KG1 (cell line): ENCODE data around the gene LYPLA2.
"Not testable (repeated sequence)": the region's sequence is repeated elsewhere in the genome, so short reads cannot be mapped to it uniquely, and the experiment has no call there.

Source experiments
- DNase-seq: peaks from one replicate; lab custom pipeline; 2025; lab: John Stamatoyannopoulos, UW

The LYPLA2 gene

DNA sequence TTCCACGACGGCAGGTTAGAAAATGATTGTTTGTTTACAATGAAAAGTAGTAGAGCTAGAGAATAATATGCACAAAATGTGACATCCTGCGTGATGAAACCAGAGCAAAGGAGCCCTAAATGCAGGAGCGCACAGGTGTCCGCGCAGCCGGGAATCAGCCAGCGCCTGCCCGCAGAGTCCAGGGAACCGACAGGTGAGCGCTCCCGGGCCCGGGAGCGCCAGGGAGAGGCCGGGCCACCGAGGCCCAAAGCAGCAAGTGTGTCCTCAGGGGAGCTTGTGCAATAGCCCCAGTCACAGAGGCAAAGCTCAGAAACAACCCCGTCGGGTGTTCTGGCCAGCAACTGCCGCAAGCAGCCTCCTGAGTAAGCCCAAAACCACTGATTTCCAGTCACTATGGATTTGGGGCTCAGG is 10.4 kb downstream of the LYPLA2 start:
- no peak for DNase-seq

DNA sequence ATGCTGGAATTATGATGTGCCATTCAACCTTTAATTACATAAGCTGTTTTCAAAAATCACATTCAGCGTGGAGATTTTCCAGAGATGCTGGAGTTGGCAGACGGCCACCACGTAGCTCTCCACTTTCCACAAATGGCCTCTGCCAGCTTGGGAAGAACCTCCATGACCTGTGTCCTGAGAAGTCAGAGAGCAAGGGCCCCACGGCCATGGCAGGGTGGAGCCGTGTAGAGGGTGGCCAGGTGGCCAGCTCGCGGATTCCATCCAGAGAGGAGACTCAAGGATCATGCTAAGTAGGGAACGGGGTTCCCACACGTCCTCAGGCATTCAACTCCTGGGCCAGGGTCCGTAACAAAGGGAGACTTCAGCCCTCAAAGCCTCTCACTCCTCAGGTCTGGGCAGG is 10.9 kb downstream of the LYPLA2 start:
- no peak for DNase-seq

DNA sequence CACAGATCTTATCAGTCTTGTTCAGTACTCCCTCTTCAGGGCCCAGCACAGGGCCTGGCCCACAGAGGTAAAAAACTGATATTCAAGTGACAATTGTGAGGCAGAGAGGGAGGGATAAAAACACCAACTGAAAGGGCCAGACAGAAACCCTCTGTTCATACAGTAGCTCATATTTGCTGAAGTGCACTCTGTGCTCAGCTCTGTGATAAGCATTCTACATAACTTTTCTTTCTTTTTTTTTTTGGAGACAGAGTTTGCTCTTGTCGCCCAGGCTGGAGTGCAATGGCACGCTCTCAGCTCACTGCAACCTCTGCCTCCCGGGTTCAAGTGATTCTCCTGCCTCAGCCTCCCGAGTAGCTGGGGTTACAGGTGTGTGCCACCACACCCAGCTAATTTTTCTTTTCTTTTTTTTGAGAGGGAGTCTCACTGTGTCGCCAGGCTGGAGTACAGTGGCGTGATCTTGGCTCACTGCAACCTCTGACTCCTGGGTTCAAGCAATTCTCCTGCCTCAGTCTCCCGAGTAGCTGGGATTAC is 11.9 kb downstream of the LYPLA2 start:
- not testable (repeated sequence) for DNase-seq

DNA sequence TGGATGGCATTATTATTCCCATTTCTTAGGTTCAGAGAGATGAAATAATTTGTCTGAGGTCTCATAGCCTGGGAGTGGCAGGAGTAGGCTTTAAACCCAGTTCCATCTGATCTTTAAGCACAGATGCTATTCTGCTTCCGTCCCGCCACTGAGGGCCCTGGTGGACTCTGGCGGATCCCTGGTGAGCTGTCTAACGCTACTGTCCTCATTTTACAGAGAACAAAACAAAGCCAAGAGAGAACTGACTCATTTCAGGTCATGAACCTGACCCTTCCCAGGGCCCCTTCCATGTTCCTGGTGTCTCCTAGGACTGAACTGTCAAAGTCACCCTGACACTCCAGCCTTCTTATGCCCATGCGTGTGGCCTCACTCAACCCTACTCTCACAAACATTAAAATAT is 12.7 kb downstream of the LYPLA2 start:
- DNase-seq = no peak

DNA sequence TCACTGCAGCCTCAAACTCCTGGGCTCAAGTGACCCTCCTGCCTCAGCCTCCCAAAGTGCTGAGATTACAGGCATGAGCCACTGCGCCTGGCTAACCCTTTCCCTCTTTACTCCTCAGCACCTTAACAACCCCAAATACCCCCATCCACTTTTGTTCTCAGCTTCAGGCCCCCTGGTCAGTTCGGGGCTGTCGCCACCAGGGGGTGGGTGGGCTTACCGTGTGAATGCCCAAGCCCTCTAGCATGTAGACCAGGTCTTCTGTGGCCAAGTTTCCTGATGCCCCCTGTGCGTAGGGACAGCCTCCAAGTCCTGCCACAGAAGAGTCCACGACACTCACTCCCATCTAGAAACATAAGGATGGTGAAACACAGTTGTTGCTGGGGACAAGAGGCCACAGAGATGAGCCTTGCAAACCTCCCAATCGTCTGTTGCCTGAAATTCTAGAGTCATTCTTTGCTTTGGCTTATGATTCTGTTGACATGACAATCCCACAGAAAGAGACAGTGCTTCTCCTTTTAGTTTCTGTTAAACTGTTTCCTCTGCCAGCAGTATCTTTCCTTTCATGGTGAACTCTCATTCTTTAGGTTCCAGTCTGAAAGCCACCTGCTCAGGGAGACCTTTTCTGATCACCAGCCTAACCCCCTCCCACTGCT is 13.4 kb downstream of the LYPLA2 start:
- no peak for DNase-seq

DNA sequence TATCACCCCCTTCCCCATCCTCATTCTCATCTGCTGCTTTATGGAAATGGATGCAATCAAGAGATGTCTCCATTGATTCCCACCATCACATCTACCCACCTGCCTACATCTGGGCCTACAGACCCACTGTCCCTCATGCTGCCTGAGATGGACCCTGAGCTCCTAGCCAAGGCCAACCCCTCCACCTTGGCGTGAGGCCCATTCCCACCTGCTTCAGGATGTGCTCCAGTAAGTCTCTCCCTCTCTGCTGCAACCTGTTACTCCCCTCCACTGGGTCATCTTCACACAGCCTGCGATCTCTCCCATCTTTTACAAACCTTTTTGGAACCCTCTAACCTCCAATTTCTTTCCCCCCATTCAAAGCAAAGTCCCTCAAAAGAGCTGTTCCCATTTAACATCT is 14.1 kb downstream of the LYPLA2 start:
- DNase-seq = no peak

DNA sequence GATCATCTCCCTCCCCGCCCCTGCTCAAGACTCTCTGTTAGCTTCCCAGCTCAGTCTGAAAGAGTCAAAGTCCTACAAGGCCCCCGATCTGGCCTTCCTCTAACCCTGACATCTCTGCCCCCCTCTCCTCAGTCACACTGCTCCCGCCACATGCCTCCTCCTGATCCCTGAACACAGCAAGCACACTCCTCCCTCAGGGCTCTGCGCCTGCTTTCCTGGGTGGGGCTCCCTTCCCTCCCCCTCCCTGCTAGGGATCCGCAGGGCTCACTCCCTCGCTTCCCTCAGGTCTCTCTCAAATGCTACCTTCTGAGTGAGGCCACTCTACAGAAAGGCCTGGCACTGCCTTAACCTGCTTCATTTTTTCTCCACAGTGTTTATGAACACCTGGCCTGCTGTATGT is 15.3 kb downstream of the LYPLA2 start:
- no peak for DNase-seq

DNA sequence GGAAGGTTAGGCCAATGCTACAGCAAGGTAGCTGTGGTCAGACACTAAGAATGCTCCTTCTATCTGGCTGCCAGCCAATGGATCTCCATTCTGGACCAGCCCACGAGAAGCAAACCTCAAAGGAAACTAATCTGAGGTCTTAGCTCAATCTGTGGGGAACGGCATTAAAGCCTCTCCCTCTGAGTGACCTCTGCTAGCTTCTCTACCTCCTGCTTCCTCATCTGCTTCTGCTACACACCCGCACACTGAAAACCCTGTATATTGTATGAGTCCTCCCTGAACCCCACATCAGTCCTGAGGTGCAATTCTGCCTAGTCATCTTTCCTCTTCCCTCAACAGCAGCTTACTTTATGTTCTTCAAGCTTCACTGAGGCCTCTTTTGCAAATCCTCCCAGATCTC is 16.5 kb downstream of the LYPLA2 start:
- DNase-seq = no peak

DNA sequence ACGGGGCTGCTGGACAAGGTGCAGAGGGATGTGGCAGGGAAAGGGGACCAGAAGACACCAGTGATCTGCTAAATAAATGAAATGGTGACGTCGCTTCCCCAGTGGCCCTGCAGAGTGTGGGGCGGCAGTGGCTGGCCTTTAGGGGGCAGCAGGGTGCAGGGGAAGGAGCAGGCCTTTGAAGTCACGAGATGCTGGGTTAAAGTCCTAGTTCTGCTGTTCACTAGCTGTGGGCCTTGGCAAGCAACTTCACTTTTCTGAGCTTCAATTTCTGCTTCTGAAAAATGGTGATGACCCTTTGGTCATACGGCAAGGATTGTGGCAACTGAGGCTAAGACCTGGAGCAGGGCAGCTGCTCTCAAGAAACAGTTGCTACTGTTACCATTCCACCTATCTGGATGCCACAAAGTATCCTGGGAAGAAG is 18.8 kb downstream of the LYPLA2 start:
- DNase-seq = peak; percentile 39

DNA sequence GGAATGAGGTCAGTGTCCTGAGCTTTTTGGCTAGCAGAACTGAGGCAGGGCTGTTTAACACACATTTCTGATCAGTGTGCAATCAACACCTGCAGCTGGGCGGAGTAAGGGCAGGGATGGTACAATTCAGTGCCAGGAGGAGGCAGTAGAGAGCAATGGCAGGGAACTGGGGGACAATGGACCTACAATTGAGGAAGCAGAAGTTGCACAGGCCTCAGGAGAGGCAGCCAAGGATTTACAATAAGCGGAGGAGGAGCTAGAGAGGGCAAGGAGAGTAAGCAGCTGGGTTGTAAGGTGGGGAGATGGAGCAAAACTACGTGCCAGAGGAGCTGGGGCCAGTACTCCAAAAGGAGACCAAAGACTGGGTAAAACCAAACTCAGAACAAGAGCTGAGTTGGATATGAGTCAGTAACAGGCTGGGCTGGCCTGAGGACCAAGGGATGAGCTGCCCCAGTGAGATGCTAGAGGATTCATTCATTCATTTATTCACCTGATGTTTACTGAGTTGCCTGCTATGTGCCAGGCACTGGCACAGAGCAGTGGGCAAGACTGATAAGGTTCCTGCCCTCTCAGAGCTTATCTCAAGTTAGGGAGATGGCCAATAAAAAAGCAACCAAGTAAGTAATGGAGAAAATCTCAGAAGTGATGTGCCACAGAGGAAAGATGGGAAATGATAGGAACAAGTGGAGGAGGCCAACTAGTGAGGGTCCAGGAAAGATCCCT is 20.0 kb downstream of the LYPLA2 start:
- DNase-seq = peak; percentile 61

DNA sequence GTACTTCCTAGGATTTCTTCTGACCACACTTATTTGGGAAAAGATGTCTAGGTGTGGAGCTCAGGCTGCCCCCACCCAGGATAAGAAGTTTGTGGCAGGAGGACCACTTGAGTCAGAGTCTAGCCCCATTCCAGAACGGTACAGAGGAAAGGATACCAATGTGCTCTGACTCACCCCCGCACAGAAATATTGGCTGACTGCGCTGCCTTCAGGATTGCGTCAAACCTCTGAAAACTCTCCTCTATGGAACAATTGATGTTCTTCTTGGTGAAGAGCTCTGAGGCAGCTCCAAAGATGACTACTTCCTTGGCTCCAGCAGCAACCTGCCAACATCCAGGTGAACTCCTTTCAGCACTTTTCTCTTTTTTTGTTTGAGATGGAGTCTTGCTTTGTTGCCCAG is 23.1 kb downstream of the LYPLA2 start:
- DNase-seq = no peak

DNA sequence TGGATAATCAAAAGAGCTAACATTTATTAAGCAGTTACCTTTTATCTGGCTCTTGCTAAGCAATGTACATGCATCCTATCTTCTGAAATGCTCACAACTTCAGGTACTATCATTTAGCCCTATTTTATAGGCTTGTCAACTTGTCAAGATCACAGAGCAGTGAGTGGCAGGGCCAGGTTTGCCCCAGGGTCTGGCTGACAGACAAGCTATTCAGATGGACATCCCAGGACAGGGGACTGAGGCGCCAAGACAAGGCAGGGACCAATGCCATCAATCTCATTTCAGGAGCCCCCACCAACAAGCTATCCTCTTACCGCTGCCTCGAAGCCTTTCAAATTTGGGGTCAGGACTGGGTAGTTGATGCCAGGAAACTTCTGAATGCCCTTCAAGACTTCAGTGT is 25.4 kb downstream of the LYPLA2 start:
- DNase-seq = no peak

DNA sequence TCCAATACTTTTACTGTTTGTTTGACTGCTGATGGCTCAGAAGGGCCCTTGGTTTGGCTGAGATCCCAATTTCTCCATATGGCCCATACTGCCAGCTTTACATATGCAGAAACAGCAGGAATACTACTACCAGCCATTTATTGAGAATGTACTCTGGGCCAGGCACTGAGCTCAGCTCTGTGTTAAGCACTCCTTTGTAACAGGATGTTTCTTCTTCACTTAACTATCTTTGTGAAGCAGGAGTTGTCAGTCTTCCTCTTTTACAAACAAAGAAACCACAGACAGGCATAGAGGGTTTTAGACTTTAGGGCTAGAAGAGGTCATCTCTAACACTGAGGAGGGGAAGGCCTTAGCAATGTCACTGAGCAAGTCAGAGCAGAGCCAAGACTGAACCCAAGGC is 26.0 kb downstream of the LYPLA2 start:
- peak; percentile 58 for DNase-seq

DNA sequence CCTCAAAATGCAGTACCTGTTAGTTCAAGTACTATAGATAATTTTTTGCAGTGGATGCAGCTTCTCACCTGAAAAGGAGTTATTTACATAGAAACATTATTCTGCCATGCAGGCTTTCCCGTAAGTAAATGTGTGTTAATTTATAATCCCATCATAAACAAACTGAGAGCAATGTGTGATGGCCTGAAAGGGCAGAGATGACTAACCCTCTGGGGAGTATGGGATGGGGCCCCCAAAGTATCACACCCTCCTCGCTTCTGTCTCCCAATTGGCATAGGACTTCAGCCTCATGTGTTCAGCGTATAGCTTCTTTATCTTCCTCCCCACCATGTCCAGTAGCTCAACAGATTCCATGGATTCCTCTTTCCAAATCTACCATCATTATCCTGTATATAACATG is 26.7 kb downstream of the LYPLA2 start:
- DNase-seq = no peak

DNA sequence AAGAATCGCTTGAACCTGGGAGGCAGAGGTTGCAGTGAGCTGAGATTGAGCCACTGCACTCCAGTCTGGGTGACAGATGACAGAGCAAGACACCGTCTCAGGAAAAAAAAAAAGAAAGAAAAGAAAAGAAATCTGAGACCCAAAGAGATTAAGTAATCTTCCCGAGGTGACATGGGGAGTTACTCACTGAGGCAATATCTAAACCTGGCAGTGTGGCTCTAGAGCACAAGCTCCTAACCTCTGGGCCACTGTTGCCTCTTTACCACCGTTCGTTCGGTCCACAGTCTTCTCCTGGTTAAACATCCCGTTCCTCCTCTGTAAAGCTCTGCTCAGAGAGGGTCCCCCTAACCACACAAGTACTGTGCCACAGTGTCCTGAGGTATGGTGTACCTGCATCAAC is 32.8 kb downstream of the LYPLA2 start:
- DNase-seq = no peak

DNA sequence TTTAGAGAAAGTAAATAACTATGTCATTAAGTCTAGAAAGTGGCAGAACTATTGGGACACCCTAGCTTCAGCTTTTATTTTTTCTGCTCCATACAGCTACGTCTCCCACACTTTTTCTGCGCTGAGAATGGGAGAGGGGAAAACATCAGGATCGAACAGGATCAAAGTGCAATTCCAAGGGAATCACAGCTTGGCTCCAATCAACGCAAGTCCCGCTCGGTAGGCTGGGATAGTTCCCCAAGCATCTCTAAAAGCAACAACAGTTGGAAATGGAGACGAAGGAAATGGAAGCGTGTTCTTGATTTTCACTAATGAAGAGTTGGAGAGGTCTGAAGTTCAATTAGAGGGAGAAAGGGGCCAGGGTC is 33.7 kb downstream of the LYPLA2 start:
- DNase-seq = no peak

DNA sequence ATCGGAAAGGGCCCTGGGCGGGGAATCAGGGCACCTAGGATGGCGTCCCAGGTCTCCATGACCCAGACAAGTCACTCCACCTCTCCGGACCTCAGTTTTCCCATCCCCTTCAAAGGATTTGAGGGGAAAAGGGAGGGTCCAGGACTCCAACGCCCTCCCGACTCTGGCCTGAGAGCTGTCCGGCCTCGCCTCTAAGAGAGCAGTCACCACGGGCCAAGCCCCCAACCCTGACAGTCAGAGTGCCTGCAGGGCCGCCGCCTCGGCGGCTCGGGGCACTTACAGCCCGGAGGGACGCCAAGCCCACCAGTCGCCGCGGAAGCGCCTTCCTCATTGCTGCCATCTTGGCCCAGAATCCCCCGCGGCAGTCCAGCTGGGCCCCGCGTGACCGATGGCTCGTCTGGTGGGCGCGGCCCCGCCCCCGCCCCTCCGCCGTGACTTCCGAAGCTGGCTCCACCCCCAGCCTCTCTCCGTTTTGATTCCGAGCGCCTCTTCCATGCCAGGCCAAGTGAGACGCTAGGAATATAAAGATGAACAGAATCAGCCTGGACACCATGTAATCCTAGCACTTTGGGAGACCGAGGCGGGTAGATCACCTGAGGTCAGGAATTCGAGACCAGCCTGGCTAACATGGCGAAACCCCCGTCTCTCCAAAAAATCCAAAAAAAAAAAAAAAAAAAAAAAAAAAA is 34.3 kb downstream of the LYPLA2 start, which contains the start of gene HMGCL:
HMGCL (minus strand) TSS at position 354 of the 686 bp plus-strand sequence; CDS start at position 340, 14 bp downstream.
- DNase-seq = peak; percentile 78

DNA sequence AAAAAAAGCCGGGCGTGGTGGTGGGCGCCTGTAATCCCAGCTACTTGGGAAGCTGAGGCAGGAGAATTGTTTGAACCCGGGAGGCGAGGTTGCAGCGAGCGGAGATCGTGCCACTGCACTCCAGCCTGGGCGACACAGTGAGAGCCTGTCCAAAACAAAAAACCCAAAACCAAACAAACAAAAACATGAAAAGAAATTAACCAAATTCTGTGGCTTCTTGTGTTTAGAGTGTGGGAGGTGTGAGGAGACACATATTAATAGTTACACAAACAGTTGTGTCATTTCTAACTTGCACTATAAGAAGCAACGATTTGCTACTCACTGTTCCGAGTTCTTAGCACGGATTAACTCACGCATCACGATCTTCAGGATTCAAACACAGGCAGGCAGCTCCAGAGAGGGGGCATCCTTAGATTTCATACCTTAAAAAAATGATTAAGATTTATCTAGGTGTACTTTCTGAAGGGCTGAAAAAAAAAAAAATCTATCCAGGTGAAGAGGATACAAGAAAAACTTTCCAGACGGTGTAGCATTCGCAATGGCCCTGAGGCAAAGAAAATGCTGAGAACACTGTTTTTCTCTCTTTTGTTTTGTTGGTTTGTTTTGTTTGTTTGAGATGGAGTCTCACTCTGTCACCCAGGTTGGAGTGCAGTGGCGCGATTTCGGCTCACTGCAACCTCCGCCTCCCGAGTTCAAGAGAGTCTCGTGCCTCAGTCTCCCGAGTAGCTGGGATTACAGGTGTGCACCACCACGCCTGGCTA is 35.0 kb downstream of the LYPLA2 start:
- no peak for DNase-seq

DNA sequence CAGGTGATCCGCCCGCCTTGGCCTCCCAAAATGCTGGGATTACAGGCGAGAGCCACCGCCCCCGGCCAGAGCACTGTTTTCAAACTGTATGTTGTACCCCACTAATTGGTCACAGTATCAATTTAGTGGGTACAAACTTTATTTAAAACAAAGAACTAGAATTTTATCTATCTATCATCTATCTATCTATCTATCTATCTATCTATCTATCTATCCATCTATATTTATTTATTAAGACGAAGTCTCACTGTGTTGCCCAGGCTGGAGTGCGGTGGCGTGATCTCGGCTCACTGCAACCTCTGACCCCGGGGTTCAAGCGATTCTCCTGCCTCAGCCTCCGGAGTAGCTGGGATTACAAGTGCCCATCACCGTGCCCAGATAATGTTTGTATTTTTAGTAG is 35.6 kb downstream of the LYPLA2 start:
- not testable (repeated sequence) for DNase-seq

DNA sequence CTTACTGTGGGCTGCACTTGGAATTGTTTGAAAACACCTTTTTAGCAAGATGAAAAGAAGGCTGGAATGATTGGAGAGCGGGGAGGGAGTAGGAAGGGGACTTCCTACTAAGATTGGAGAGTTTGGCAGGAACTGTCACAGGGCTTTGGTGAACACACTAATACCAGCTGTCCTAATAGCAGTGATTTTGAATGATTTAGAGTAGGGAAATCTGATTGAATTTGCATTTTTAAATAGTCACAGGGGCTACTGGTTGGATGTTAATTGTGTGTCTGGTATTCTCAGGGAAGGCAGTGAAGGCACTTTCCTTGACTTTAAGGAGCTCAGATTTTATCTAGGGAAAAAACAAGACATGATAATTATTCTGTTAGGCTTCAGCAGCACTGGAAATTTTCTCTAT is 36.8 kb downstream of the LYPLA2 start:
- no peak for DNase-seq

DNA sequence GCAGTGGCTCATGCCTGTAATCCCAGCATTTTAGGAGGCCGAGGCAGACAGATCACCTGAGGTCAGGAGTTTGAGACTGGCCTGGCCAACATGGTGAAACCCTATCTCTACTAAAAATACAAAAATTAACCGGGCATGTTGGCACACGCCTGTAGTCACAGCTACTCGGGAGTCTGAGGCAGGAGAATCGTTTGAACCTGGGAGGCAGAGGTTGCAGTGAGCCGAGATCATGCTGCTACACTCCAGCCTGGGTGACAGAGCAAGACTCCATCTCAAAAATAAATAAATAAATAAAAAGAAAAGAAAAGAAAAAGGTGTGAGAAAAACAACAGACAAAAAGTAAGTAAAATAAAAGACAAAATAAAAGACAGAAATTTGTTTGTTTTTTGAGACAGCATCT is 43.2 kb downstream of the LYPLA2 start:
- not testable (repeated sequence) for DNase-seq

DNA sequence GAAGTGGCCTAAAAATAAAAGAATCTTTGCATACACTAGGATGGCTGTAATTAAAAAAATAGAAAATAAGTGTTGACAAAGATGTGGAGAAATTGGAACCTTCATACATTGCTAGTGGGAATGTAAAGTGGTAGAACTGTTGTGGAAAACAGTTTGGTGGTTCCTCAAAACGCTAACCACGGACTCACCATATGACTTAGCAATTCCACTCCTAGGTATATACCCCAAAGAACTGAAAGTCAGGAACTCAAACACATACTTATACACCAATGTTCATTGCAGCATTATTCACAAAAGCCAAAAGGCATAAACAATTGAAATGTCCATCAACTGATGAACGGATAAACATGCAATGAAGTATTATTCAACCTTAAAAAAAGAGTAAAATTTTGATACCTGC is 45.1 kb downstream of the LYPLA2 start:
- no peak for DNase-seq
